ENCODE measurements around the gene UBTD1.

Gene UBTD1

DNA sequence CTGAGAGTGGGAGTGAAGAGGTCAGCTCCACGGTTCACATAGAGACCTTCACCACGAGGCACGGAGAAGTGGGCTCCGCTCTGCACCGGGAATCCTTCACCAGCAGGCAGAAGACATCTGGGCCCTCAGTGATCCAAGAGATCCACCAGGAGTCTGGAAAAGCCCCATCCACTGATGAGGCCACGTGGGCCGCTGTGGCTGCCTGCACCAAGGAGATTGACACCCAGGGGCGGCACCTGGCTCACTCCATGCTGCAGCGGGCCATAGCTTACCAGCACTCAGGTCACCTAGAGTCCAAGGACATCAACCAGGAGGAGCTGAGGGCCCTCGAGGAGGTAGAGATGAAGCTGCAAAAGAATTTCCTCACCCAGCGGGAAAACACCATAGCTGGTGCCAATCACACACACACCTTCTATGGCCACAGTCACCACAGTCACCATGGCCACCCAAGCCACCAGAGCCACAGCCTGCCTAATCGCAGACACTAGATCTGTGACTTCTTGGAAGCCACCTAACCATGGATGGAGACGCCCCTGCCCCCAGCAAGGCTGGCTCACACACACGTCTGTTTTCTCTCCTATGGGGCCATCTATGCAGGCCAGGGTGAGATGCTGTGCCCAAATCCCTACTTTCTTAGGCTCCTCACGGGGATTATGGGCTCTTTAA lies 91.5 kb downstream of the UBTD1 start:
- no peak for DNase-seq

GRCh38 chr10:97590748-97591495 lies 92.2 kb downstream of the UBTD1 start:
- no peak for DNase-seq

DNA sequence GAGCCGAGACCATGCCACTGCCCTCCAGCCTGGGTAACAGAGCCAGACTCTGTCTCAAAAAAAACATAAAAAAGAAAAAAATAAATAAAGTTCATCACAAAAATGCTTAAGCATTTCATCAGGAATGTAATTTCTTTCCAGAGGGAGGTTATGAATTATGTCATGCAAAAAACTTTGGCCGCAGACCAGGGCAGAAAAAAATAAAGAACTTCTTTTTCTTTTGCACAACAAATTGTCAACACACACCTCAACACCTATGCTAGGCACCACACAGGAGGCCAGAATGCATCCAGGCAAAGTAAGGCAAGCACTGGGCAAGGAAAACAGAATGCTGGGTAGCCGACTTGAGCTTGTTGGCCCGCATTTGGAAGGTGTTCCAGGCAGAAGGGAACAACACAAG lies 94.7 kb downstream of the UBTD1 start:
- DNase-seq: no peak

DNA sequence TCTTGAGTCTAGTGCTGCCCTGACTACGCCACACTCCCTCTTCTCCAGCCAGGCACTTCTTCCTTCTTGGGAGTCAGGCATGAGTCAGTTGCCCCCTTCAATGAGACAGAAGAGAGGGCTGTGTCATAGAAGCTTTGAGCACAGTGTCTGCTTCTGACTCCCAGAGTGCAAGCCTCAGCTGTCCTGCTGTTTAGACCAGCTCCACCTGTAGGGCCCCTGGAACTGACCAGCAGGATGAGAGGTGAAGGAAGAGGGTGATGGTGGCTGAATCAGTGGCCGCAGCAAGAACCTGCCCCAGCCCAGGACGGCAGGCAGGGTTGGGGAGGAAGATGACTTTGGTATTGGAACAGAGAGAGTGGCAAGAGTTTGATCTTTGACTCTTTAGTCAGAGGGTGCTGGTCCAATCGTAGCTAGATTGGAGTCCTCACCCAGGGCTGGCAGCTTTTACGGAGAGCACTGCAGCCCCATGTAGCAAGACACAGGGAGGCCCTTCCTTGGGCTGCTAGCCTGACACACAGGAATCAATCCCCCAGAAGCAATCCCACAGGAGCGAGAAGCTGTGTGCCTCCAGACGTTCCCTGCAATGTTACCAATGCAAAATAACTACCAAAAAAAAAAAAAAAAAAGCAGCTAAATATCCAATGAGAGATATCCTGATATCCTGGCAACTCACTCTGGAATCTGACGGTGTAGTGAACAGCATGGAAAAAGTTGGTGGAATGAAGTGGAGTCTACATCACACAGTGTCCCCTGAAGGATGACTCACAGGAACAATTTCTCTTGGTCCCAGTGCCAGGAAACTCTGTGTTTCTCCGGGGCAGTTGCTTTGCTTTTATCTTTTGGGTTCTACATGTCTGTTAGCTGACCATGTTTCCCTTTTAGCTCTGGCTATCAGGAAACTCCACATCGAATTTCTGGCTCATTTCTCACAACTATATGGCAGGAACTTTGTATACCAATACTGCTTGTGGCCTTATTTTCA lies 97.7 kb downstream of the UBTD1 start:
- DNase-seq: no peak

- DNase-seq: no peak
These were observed 99.1 kb downstream of the UBTD1 start for GRCh38 chr10:97597778-97598177.

- no peak for DNase-seq
These were observed 99.9 kb downstream of the UBTD1 start for GRCh38 chr10:97598407-97599271.

GRCh38 chr10:97599272-97599619 lies 100.5 kb downstream of the UBTD1 start:
- DNase-seq: no peak

GRCh38 chr10:97600616-97601015 lies 101.9 kb downstream of the UBTD1 start:
- no peak for DNase-seq

DNA sequence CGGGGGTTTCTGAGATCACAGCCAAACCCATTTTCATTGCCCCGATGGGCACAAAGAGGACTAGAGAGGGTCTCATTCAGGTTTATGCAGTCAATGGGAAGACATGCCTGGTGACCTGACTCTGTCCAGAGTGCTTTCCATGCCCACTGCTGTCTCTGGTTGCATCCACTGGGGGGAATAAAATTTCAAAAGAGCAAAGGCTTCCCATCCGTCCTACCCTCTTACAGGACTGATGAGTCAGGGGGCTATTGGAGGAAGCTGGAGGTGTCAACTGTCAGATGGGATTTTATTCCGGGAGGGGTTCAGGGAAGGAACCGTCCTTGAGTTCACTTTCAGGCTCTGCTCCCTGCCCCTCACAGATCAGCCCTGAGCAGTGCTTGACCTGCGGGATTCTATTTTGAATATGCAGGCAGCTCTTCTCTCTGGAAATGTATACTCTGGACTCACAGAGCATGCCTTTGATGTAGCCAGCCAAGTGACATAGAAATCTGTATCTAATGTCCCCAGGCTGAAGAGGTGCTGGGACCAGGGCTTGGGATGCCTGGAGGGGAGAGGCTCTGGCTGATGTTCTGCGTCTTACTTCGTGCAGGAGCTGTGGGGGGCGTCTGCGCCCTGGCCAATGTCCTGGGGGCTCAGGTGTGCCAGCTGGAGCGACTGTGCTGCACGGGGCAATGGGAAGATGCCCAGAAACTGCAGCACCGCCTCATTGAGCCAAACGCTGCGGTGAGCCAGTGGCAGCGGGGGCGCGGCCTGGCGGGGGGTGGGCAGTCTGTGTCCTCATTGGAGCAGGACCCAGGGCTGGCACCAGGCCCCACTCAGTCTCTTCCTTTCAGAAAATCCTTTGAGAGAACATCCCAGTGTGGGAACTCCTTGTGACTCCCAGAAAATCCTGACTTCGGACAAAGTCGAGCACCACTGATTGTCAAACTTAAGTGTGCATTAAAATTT lies 102.8 kb downstream of the UBTD1 start:
- no peak for DNase-seq

GRCh38 chr10:97607095-97607636 lies 108.4 kb downstream of the UBTD1 start:
- no peak for DNase-seq

- DNase-seq: no peak
These were observed 110.4 kb downstream of the UBTD1 start for GRCh38 chr10:97608991-97609561.

GRCh38 chr10:97611473-97611872 lies 112.7 kb downstream of the UBTD1 start:
- DNase-seq: no peak

- DNase-seq: no peak
These were observed 113.7 kb downstream of the UBTD1 start for GRCh38 chr10:97612386-97612785.

- no peak for DNase-seq
These were observed 119.6 kb downstream of the UBTD1 start for GRCh38 chr10:97618285-97618684.

- no peak for DNase-seq
These were observed 120.0 kb downstream of the UBTD1 start for GRCh38 chr10:97618733-97619132.
